Fibroblast of lung (primary cell): ENCODE data around the gene TMEM117. TPM values are rescaled to one million over a fixed set of nuclear protein-coding genes. Genes with fewer than 3 reads are reported as not detected.

Experiments used
- DNase-seq, 2 donors: peaks; one replicate each; pipeline versions ENCODE4 v3.0.0 to v3.0.0-alpha.2; 2010; ENCODE audit warnings: low read depth in 2 of 2
- H2AFZ ChIP-seq: 2 replicates; pipeline ENCODE4 v1.5.1; 2012; ENCODE audit warnings: low read length, control low read depth, inconsistent platforms
- H3K27ac ChIP-seq: 2 replicates; pipeline ENCODE4 v1.5.1; 2011; ENCODE audit warnings: low read length, control low read depth; ENCODE audit not compliant: insufficient read depth
- H3K27me3 ChIP-seq: 2 replicates; pipeline ENCODE4 v1.5.1; 2011; ENCODE audit warnings: mild to moderate bottlenecking, low read length; ENCODE audit not compliant: control insufficient read depth, insufficient read depth
- H3K36me3 ChIP-seq: 2 replicates; pipeline ENCODE4 v1.5.1; 2011; ENCODE audit warnings: low read length; ENCODE audit not compliant: control insufficient read depth, insufficient read depth
- H3K4me1 ChIP-seq: 2 replicates; pipeline ENCODE4 v1.5.1; 2011; ENCODE audit warnings: low read length; ENCODE audit not compliant: control insufficient read depth, insufficient read depth; ENCODE audit errors: extremely low read depth
- H3K4me2 ChIP-seq: 2 replicates; pipeline ENCODE4 v1.5.1; 2011; ENCODE audit warnings: low read length, control low read depth; ENCODE audit not compliant: insufficient read depth; ENCODE audit errors: extremely low read depth
- H3K4me3 ChIP-seq, 4 experiments: fragments of 200-600 bp in 1 of 4; sonication (generic) in 1 of 4; replicated peaks in 1 of 4; 2 replicates each; pipeline ENCODE4 v1.5.1; 2011 to 2016; ENCODE audit warnings: low read length in 4 of 4, low read depth in 3 of 4, mild to moderate bottlenecking in 3 of 4, control low read depth in 2 of 4, inconsistent platforms in 1 of 4, mixed read lengths in 1 of 4; ENCODE audit not compliant: insufficient read depth in 1 of 4; ENCODE audit errors: control extremely low read depth in 1 of 4
- H3K79me2 ChIP-seq: 2 replicates; pipeline ENCODE4 v1.5.1; 2012; ENCODE audit warnings: mild to moderate bottlenecking, low read length, inconsistent platforms; ENCODE audit not compliant: control insufficient read depth, insufficient read depth
- H3K9ac ChIP-seq: 2 replicates; pipeline ENCODE4 v1.5.1; 2011; ENCODE audit warnings: mild to moderate bottlenecking, low read length, control low read depth; ENCODE audit not compliant: insufficient read depth
- H3K9me3 ChIP-seq: 2 replicates; pipeline ENCODE4 v1.5.1; 2012; ENCODE audit warnings: low read depth, low read length; ENCODE audit not compliant: control insufficient read depth, insufficient read depth
- H4K20me1 ChIP-seq: 2 replicates; pipeline ENCODE4 v1.5.1; 2011; ENCODE audit warnings: low read length; ENCODE audit not compliant: control insufficient read depth, insufficient read depth; ENCODE audit errors: extremely low read depth
- CTCF ChIP-seq, 2 donors: IDR thresholded peaks in 1 of 2; conservative IDR thresholded peaks in 1 of 2; 1 replicate in 1 of 2; 2 replicates in 1 of 2; pipeline ENCODE4 v1.5.1; 2011 to 2012; ENCODE audit warnings: low read length in 2 of 2, control low read depth in 1 of 2, inconsistent platforms in 1 of 2, low read depth in 1 of 2, mild to moderate bottlenecking in 1 of 2
- EZH2 ChIP-seq: IDR thresholded peaks from 2 replicates; pipeline ENCODE4 v1.5.1; 2012; ENCODE audit warnings: low read length, control low read depth, mild to moderate bottlenecking; ENCODE audit errors: missing control alignments
- polyA plus RNA-seq, 2 donors: library from polyadenylated mRNA; depleted of rRNA in 1 of 2; stranded (reverse) in 1 of 2; unstranded in 1 of 2; fragments of >200 nt; gene quantifications; 2 replicates each; pipeline ENCODE4 v1.2.1, GENCODE V29; 2011 to 2012; ENCODE audit warnings: missing spikeins in 1 of 2
- total RNA-seq: library from RNA; depleted of rRNA; stranded (reverse); fragments of >200 nt; gene quantifications from 2 replicates; pipeline ENCODE4 v1.2.1, GENCODE V29; 2014

The TMEM117 gene
- total and polyA plus RNA-seq, 2 donors (not counting 1 experiment from before 2014, with no cell fraction given): 7.6 to 7.8 TPM

DNA sequence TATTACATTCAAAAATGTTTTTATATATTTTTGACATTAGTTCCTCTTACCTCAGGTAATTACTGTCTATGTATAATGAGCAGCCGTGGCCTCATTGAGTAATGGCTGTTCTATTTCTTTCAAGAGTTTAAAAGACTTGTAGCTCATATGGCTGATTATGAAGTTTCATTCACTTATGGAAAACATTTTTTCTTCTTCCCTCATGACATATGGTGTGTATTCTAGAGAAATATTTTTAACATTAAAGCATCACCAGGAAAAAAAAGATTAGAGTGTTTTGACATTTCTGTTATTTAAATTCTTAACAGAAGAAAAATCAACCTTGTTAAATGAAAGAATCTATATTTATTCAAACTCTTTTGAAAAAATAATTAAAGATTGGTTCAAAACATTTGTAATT, 422.4 kb downstream of the TMEM117 start:
- Histone ChIP-seq H3K9ac (no peak overlapping the region), H3K4me2 (no peak overlapping the region), H3K9me3 (no peaks in the 10 kb centered on the region), H2AFZ (no peak overlapping the region), H3K27me3 (no peaks in the 10 kb centered on the region), H3K36me3 (no peaks in the 10 kb centered on the region), H3K4me3 (no peak overlapping the region), H3K4me1 (no peaks in the 10 kb centered on the region), H4K20me1 (no peaks in the 10 kb centered on the region), H3K79me2 (no peaks in the 10 kb centered on the region), H3K27ac (no peak overlapping the region)
- no peak for DNase-seq
- TF ChIP-seq EZH2 (no peak), CTCF (conservative IDR thresholded peaks at IDR 0.05 in 1 of 2, IDR thresholded peaks at IDR 0.05 in 1 of 2; ENCODE audit: low read depth in 1 of 2, low read length in 2 of 2) (no peak)

DNA sequence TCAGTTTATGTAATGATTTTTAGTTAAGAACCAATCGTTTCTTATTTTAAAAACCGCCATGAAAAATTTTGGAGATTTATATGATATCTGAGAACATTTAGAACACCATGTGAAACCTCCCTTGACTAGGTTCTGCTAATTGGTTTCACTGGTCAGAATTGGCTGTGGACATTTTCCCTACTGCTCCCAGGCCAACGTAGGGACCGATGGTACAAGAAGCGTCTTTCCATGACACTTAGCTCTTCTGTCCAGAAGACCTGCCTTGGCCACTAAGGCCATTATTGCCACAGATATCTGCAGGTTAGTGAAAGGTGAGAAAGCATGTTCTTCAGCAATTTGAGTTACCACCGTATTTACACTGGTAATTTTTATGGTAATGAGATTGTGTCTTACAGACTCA, 424.0 kb downstream of the TMEM117 start:
- no peak for DNase-seq
- TF ChIP-seq CTCF (conservative IDR thresholded peaks at IDR 0.05 in 1 of 2, IDR thresholded peaks at IDR 0.05 in 1 of 2; ENCODE audit: low read depth in 1 of 2, low read length in 2 of 2) (no peak), EZH2 (no peak)
- H3K4me1 ChIP-seq: no peaks in the 10 kb centered on the region
- no peak overlapping the region for H3K9ac ChIP-seq
- no peak overlapping the region for H2AFZ ChIP-seq
- H3K27ac ChIP-seq: no peak overlapping the region
- H3K36me3 ChIP-seq: no peaks in the 10 kb centered on the region
- no peak overlapping the region for H3K4me2 ChIP-seq
- H3K79me2 ChIP-seq: no peaks in the 10 kb centered on the region
- no peak overlapping the region for H3K4me3 ChIP-seq
- H4K20me1 ChIP-seq: no peaks in the 10 kb centered on the region
- H3K27me3 ChIP-seq: no peaks in the 10 kb centered on the region
- no peaks in the 10 kb centered on the region for H3K9me3 ChIP-seq

DNA sequence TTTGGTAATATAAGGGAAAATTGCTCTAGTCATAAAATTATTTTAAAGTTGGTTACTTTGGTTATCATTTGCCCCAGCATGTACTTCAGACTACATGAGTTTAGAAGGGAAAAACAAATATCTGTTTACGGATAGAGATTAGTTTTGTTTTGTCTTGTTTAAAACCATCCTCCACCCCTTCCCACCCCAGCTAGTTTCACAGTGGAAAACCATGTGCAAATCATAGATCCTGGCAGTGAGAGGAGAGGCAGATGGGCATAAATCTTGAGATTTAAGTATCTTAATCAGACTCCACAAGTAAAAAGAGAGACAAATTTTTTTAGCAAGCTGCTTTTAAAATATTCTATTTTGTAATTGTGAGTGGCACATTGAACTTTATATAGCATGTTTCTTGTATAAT, 424.7 kb downstream of the TMEM117 start:
- Histone ChIP-seq H3K36me3 (no peaks in the 10 kb centered on the region), H2AFZ (no peak overlapping the region), H3K4me1 (no peaks in the 10 kb centered on the region), H3K27me3 (no peaks in the 10 kb centered on the region), H3K27ac (no peak overlapping the region), H3K9me3 (no peaks in the 10 kb centered on the region), H3K79me2 (no peaks in the 10 kb centered on the region), H4K20me1 (no peaks in the 10 kb centered on the region), H3K9ac (no peak overlapping the region), H3K4me2 (no peak overlapping the region), H3K4me3 (no peak overlapping the region)
- TF ChIP-seq CTCF (conservative IDR thresholded peaks at IDR 0.05 in 1 of 2, IDR thresholded peaks at IDR 0.05 in 1 of 2; ENCODE audit: low read depth in 1 of 2, low read length in 2 of 2): no peak
- no peak for TF ChIP-seq EZH2
- DNase-seq: no peak
